Astrocyte of the spinal cord (primary cell): ENCODE measurements around the gene HBB.

Experiments
- DNase-seq: peaks from one replicate; pipeline ENCODE4 v3.0.0; 2011; ENCODE audit warnings: low read depth, low spot score
- H3K4me3 ChIP-seq: 2 replicates; pipeline ENCODE4 v1.5.1; 2011; ENCODE audit warnings: low read depth, mild to moderate bottlenecking, low read length, moderate library complexity
- in situ Hi-C: cut with HindIII; loops from 2 replicates; pipeline ENCODE4 v1.10.0; 2017; ENCODE audit warnings: low sequenced_read_pairs
- TF ChIP-seq, protein P1 (sequence below): IDR thresholded peaks from 2 replicates; pipeline ENCODE4 v1.5.1; 2012; ENCODE audit warnings: low read depth, mild to moderate bottlenecking, low read length, inconsistent platforms

The HBB gene

DNA sequence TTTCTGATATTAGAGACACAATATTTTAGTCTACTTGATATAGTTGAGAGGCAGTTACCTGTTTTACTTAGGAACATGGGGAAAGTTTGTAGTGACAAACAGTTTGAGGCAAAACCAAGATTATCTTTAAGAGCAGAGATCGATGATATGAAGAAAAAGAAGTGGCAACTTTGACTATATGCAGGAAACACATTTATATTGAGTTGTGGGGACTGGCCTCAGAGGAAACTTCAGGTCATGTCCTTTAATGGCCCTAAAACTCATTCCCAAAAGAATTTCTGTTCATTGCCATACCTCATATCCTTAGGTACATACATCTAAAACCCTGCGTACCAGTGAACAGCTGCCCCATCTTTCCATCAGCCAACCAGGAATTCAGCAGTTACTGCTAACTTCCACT is 18.3 kb upstream of the HBB start:
- DNase-seq: no peak
- H3K4me3 ChIP-seq: no peak overlapping the region
- in situ Hi-C loops: no loop called here
- TF ChIP-seq, protein P1, sequence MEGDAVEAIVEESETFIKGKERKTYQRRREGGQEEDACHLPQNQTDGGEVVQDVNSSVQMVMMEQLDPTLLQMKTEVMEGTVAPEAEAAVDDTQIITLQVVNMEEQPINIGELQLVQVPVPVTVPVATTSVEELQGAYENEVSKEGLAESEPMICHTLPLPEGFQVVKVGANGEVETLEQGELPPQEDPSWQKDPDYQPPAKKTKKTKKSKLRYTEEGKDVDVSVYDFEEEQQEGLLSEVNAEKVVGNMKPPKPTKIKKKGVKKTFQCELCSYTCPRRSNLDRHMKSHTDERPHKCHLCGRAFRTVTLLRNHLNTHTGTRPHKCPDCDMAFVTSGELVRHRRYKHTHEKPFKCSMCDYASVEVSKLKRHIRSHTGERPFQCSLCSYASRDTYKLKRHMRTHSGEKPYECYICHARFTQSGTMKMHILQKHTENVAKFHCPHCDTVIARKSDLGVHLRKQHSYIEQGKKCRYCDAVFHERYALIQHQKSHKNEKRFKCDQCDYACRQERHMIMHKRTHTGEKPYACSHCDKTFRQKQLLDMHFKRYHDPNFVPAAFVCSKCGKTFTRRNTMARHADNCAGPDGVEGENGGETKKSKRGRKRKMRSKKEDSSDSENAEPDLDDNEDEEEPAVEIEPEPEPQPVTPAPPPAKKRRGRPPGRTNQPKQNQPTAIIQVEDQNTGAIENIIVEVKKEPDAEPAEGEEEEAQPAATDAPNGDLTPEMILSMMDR: no peak

DNA sequence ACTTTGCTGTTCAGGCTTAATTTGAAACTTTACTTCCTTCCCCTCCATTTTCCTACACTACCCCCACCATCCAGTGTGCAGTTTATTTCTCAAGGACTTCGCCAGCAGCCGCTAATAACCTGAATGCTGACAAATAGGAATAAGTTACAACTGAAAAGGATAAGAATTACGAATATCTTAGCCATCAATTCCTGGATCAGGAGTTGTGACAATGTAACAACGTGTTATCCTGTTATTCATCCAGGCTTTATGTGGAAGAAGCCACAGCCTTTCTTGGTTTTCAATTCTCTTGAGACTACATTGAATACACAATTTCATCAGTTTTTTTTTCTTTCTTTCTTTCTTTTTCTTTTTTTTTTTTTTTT is 16.9 kb upstream of the HBB start:
- no peak for DNase-seq
- in situ Hi-C loops: no loop called here
- no peak overlapping the region for H3K4me3 ChIP-seq
- TF ChIP-seq, protein P1: no peak

DNA sequence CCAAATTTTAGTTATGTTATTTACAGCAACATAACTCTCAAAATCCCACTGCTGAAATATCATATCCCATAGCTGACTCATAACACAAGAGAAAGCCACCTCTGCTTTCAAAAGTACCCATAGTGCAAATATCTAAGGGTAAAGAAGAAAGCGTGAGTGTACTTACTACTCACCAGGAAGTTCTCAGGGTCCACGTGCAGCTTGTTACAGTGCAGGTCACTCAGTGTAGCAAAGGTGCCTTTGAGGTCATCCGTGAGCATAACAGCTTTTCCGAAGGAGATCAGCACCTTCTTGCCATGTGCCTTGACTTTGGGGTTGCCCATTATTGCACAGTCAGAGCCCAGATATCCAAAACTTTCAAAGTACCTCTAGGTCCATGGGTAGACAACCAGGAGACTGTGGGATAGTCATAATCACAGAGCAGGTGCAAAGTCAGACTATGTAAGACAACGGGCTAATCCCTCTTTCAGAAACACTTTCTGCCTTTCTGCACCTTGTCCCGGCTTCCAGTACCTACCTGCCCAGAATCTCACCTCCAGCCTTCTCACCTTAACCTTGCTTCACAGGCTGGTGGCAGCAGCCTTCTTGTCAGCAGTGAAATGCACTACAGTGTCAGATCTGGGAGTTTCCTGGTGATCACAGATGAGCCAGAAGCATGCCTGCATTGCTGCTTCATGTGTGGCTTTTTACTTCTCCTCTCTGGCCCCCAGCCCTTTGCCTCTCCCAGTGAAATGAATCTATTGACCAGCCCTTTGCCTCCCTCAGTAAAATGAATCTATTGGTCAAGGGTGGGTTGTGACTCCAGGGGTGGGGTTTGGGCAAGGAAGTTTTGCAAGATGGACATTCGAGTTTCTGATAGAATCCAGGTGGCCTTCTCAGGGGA is 16.3 kb upstream of the HBB start:
- in situ Hi-C loops: no loop called here
- TF ChIP-seq, protein P1: no peak
- no peak overlapping the region for H3K4me3 ChIP-seq
- no peak for DNase-seq

DNA sequence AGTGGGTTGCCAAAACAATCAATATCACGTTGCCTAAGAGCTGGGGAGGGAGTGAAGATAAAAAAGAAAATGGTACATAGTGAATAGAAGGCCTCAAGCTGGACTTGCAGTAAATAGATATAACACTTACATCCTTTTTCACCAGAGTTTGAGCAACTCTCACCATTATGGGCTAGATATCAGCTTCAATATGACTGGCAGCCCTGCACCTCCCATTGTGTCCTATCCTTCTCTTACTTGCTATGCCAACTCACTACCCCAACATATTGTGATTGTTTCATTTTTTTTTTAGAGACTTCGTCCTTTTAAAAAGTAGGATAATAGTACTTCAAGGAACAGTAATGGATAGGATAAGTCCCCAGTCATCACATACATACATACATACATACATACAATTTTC is 15.3 kb upstream of the HBB start:
- TF ChIP-seq, protein P1: no peak
- H3K4me3 ChIP-seq: no peak overlapping the region
- no peak for DNase-seq
- in situ Hi-C loops: no loop called here

DNA sequence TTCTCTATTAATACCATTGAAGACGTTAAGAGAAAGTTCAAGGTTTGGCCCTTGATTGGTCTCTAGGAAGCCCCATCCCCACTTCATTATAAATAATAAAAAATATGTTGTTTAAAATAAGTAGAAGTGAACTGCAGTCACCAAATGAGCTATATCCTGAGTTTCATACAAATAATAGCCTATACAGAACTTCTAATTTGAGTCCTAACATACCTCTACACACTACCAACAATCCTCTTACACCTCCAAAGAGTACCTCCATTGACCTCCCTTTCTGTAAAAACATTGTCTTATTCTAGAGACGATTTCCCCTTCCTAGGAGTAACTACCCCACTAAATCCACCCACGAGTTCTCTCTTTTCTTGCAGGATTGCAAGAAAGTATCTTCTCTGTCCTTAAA is 14.6 kb upstream of the HBB start:
- no peak for DNase-seq
- in situ Hi-C loops: no loop called here
- no peak overlapping the region for H3K4me3 ChIP-seq
- TF ChIP-seq, protein P1: no peak

DNA sequence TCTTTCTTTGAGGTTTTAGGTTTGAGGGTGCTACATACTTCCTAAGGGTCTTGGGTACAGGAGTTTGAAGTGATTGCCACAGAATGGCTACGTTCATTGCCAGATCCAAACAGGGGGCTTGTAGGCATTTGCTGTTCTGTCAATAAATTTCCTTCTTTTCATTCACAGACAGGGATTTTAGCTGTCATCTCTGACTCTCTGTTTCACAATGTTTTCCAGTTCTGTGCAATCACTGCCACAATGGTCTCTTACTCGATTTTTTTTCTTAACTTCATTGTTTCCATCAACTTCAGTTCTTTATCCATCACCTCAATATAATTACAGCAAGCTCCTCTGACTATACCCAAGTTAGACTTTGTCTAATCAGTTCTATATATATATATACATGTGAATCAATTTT is 13.6 kb upstream of the HBB start:
- DNase-seq: no peak
- TF ChIP-seq, protein P1: no peak
- in situ Hi-C loops: no loop called here
- H3K4me3 ChIP-seq: no peak overlapping the region
